SHP77 treated with DMSO at 0.1 percent for 48 hours (cell line): ENCODE data around the gene TSR1.

Experiments used
- DNase-seq: peaks from one replicate; lab custom pipeline; 2025; lab: John Stamatoyannopoulos, UW

Gene TSR1

GRCh38 chr17:2279707-2280106 lies 56.5 kb downstream of the TSR1 start:
- no peak for DNase-seq

- DNase-seq = no peak
Measured at GRCh38 chr17:2277429-2278170, 58.7 kb downstream of the TSR1 start.

- DNase-seq = no peak
Measured at GRCh38 chr17:2275722-2276121, 60.5 kb downstream of the TSR1 start.

- DNase-seq = no peak
Measured at GRCh38 chr17:2274414-2274813, 61.8 kb downstream of the TSR1 start.
